GM21825 (cell line): Measurements from ENCODE around the gene SLC43A1.

Experiments used
- ATAC-seq: cut with Tn5 transposase; IDR thresholded peaks from one replicate; pipeline ENCODE4 v1.9.1; 2021; ENCODE audit warnings: mild to moderate bottlenecking, moderate library complexity; ENCODE audit not compliant: unreplicated experiment

The SLC43A1 gene

GRCh38 chr11:57434640-57435546 is 80.6 kb downstream of the SLC43A1 start:
- no peak for ATAC-seq
